GM19324 (cell line): ENCODE results near the gene MED27.

Source experiments
- ATAC-seq: cut with Tn5 transposase; IDR thresholded peaks from one replicate; pipeline ENCODE4 v1.9.1; 2021; ENCODE audit warnings: mild to moderate bottlenecking, moderate library complexity; ENCODE audit not compliant: unreplicated experiment, low FRiP score

The MED27 gene

DNA sequence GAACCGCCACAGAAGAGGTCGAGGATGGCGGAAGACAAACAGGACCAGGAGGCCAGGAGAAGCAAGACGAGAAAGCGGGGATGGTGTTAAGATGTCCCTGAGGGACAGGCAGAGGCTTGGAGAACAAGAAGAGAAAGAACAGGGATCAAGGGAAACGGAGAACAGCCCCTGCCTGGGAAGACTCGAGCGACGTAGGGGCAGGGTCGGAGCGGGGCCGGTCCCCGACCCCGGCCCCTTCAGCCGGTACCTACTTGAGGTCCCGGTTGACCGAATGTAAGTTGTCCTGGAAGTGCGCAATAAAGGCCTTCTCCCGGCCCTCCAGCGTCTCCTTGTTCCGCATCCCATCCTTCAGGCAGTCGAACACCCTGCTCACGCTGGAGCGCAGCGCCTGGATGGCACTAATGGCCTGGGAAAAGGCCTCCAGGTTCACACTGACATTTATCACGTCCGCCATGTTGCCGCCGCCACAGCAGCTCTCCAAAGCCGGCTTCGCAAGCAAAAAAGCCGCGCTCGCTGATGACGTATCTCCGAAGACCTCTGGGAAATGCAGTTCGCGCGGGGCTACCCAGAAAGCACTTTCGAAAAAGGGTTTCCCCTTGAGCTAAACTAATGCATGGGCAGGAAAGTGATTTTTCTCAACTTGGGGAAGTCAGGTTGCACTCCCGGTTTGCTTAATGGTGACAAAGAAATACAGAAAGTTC is at the start of gene MED27:
Gene MED27, minus strand, starts transcription at position 477 of the 701 bp plus-strand sequence. Its CDS starts 23 bp downstream, at position 454.
- peak; percentile 70 for ATAC-seq

GRCh38 chr9:132127888-132128534 is 48.3 kb upstream of the MED27 start:
- ATAC-seq, result no peak

DNA sequence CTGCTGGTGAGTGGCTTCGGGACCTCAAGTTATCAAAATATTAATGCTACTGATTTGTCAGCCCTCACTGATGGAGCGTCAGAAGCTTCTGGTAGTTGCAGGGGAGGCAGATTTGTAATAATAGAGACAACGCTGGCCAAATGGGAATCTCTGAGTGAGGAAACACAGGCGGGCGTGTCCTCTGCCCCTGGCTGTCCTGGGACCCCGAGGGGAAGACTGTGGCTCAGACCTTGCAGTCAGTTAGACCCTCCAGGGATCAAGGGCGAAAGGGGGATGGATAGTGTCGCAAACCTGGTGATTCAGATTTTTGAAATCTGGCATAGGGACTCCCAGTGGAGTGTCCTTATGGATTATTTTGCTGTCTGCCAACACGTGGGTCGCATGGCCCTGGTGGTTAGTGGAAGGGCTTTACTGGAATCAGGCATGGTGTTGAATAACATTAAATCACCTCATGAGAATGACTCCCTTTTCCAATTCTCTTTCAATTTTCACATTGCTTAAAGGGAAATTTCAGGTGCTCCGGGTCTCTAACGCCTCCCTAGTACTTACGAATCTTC is 47.1 kb upstream of the MED27 start:
- no peak for ATAC-seq

GRCh38 chr9:132125944-132126679 is 46.4 kb upstream of the MED27 start:
- no peak for ATAC-seq

DNA sequence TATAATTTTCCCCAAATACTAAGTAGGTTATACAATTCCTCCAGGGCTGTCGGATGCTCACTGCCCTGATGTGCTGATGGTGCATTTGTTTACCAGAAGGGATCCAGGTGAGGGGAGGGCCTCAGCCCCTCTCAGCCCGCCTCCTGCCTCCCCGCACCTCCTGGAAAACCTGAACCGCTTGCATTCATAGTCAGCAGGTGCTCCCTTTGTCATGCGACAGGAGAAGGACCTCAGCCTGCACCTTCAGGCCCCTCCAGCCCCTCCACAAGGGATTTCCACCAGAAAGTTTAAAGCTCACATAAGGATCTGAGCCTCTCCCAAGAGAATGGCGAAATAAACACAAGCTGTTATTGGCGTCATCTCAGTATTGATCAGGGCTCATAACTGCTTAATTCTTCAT is 45.7 kb upstream of the MED27 start:
- ATAC-seq, result no peak

DNA sequence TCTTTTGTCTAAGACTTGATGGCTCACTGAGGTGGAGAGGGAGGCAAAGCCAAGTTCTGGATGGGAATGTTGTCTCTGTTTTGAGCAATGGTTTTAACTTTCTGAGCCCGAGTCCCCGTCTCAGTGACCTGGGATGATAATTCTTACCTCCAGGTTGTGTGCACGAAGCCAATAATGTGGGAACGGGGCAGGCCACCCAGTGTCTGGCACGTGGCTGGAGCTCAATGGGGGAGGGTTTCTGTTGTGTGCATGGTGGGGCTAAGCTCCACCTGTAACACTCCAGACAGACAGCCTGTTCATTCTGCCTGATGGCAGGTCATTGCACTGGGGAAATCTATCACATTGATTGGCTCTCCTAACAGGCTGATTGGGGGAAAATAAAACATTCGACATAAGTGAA is 45.1 kb upstream of the MED27 start:
- no peak for ATAC-seq

DNA sequence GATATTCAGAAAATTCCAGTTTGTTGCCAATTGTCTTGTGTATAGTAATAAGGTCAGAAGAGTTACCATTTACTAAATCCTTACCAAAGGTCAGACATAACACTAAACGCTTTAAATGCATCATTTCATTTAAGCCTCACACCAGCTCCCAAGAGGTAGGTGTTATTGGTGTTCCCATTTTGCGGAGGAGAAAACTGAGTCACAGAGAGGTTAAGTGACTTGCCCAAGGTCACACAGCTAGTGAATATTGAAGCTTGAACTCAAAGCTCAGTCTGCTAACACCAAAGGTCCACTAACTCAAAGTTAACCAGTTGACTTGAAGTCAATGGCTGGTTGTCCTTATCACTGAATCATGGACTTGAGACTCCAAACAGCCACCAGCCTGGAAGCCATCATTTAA is 41.4 kb upstream of the MED27 start:
- no peak for ATAC-seq

DNA sequence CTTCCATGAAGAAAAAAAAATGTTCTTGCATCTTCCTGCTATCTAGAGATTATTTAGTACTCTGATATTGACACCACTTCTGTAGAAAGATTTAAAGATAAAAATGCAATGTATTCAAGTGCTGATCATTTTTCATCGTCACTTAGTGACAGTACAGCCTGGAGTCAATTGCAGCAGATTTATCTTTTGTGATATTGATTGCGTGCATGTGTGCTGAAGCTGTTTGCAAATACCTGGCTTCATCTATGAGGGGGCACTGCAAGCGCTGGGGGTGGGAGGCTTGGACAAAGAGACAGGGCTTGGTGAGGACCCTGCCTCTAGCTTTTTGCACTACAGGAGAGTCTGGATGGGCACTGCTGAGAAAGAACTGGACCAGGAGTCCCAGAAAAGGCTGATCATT is 38.0 kb upstream of the MED27 start:
- ATAC-seq, result no peak

DNA sequence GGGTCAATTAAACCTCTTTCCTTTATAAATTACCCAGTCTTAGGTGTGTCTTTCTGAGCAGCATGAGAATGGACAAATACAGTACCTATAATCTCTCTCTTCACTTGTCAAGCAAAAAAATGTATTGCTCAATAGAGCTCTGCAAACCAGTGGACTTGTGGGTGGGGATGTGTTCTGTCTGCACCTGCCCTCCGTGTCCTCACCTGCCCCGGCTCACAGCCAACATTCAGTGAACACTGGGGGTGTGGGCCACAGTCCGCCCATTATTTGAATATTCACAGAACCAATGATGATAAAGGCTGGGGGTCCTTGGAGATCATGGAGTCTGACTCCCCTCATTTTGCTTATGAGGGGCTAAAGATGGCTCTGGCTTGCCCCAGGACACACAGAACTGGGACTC is 36.9 kb upstream of the MED27 start:
- no peak for ATAC-seq

DNA sequence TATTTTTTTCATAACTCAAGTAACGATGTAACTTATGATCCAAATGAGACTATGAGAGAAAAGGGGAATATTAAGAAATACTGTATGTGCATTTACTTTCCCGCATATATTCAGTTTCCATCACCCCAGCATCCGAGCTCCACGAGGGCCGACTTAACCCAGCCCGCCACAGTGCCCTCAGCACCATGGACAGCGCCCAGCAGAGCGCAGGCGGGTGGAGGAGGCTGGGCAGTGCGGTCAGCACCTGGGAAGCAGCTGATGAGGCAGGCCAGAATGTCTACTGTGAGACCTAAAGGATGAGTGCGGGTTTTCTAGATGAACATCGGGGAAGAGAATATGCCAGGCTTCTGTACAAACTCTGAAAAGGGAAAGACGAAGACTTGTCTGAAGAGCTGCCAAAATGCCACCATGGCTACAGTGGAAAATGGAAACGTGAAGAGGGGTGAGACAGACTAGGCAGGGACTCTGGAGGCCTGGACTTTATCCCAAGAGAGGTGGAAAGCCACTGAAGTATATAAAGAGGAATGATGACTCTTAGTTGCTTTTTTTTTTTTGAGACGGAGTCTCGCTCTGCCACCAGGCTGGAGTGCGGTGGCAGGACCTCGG is 34.5 kb upstream of the MED27 start:
- no peak for ATAC-seq

GRCh38 chr9:132109291-132109690 is 29.6 kb upstream of the MED27 start:
- ATAC-seq, result no peak

GRCh38 chr9:132108728-132109127 is 29.1 kb upstream of the MED27 start:
- ATAC-seq, result no peak

GRCh38 chr9:132099741-132100407 is 20.2 kb upstream of the MED27 start:
- ATAC-seq, result no peak

GRCh38 chr9:132099167-132099566 is 19.5 kb upstream of the MED27 start:
- ATAC-seq, result no peak

- no peak for ATAC-seq
These were observed 14.7 kb upstream of the MED27 start for GRCh38 chr9:132094314-132094791.

- ATAC-seq, result no peak
These were observed 11.1 kb upstream of the MED27 start for GRCh38 chr9:132090771-132091170.

DNA sequence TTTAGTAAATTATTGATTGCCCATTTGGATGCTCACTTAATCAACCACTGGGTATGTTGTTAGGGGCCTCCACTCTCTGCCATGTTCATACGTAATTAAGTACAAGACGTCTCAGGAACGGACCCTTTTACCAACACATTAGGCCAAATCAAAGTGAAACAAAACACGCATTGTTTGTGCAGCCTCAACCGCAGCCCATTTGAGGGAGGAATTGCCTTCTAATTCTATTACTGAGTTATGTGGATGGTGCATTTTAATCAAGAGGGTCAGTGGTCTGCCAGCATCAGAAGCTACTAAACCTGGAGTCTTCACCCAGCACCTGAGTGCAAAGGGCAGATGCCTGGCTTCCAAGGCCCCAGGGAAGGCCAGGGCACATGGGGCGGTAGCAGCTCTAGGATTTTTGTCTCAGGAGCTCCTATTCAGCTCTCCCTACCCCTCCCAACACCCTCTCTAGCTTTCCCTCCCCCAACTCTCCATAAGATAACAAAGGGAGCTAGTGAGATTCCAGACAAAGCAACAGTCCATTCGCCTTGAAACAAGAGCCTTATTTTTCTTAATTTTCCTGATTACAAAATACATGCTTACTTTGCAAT is 7.9 kb upstream of the MED27 start:
- no peak for ATAC-seq

GRCh38 chr9:132082188-132082587 is 2.5 kb upstream of the MED27 start:
- ATAC-seq, result no peak

- peak; percentile 19 for ATAC-seq
These were observed 839 bp downstream of the MED27 start for GRCh38 chr9:132078699-132079356.
